ENCODE measurements around the gene SMYD3. TPM values are rescaled to one million over a fixed set of nuclear protein-coding genes. Genes with fewer than 3 reads are reported as not detected.

The SMYD3 gene
- total and polyA plus RNA-seq, 9 of the 15 experiments (the other 6 are each of a cell fraction or from before 2014, with no cell fraction given) = 128 to 440 (median 197) TPM

DNA sequence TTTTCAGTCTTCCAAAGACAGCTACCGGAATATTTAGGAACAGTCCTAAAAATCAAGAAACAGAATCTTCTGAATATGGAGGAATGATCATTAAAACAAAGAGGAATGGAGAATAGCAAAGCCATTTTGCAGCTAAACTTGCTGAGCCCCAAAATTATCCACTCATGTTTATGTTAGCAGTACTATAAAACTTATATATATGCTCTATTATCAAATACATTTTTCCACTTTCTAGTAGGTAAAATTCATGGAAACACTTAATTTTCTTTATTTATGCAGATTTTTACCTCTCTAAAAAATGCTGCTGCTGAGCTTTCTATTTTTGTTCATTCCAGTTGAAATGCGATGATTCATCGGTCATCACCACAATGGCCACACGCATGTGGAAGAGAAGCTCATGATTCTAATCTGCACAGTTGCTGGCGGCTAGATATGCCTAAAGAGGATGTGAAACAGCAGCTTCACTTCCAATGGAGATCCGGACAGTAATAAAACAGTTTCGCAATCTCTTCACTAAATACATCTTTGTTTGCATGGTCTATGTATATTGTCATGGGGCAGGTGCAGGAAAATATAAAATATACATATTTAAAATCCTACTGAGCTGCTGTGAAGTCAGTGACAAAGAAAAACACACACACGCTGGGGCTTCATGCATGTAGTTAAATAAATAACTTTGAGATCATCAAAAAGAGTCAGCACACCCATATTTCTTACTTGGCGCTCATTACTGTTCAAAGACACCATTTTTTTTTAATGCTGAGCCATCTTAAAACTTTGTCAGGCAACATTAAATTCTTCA lies 292.2 kb downstream of the SMYD3 start (continued):
- TF ChIP-seq ETV6 (IDR thresholded peaks at IDR 0.05; ENCODE audit: borderline replicate concordance in 1 of 2, low read depth in 2 of 2, low read length in 1 of 2) = peak in 1 of 2 experiments; percentile 74; a peak in 2 of 4 replicates
- TF ChIP-seq ETV6 (CRISPR knock-in tag; IDR thresholded peaks at IDR 0.05; ENCODE audit: borderline replicate concordance) = no peak
- TF ChIP-seq, protein P1, sequence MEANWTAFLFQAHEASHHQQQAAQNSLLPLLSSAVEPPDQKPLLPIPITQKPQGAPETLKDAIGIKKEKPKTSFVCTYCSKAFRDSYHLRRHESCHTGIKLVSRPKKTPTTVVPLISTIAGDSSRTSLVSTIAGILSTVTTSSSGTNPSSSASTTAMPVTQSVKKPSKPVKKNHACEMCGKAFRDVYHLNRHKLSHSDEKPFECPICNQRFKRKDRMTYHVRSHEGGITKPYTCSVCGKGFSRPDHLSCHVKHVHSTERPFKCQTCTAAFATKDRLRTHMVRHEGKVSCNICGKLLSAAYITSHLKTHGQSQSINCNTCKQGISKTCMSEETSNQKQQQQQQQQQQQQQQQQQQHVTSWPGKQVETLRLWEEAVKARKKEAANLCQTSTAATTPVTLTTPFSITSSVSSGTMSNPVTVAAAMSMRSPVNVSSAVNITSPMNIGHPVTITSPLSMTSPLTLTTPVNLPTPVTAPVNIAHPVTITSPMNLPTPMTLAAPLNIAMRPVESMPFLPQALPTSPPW (CRISPR knock-in tag; IDR thresholded peaks at IDR 0.05) = peak; percentile 63
- peak; percentile 84; the same call in 1 of the 2 replicates for TF ChIP-seq ZNF174 (CRISPR knock-in tag; IDR thresholded peaks at IDR 0.05)
- no peak for TF ChIP-seq ZNF696 (CRISPR knock-in tag; conservative IDR thresholded peaks at IDR 0.05)
- TF ChIP-seq, protein P2, sequence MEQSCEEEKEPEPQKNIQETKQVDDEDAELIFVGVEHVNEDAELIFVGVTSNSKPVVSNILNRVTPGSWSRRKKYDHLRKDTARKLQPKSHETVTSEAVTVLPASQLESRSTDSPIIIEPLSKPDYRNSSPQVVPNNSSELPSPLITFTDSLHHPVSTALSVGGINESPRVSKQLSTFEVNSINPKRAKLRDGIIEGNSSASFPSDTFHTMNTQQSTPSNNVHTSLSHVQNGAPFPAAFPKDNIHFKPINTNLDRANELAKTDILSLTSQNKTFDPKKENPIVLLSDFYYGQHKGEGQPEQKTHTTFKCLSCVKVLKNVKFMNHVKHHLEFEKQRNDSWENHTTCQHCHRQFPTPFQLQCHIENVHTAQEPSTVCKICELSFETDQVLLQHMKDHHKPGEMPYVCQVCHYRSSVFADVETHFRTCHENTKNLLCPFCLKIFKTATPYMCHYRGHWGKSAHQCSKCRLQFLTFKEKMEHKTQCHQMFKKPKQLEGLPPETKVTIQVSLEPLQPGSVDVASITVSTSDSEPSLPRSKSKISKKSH (CRISPR knock-in tag; IDR thresholded peaks at IDR 0.05) = no peak
- TF ChIP-seq E2F3 (CRISPR knock-in tag; IDR thresholded peaks at IDR 0.05) = no peak
- peak; percentile 88; the same call in 1 of the 2 replicates for TF ChIP-seq ZNF766 (CRISPR knock-in tag; conservative IDR thresholded peaks at IDR 0.05)
- peak; percentile 74 for TF ChIP-seq L3MBTL2 (IDR thresholded peaks at IDR 0.05)
- no peak; the same call in 1 of the 2 replicates for TF ChIP-seq THRAP3 (IDR thresholded peaks at IDR 0.05; ENCODE audit: borderline replicate concordance)
- TF ChIP-seq MTA2 (IDR thresholded peaks at IDR 0.05; ENCODE audit: low read depth) = peak; percentile 72
- TF ChIP-seq, protein P3, sequence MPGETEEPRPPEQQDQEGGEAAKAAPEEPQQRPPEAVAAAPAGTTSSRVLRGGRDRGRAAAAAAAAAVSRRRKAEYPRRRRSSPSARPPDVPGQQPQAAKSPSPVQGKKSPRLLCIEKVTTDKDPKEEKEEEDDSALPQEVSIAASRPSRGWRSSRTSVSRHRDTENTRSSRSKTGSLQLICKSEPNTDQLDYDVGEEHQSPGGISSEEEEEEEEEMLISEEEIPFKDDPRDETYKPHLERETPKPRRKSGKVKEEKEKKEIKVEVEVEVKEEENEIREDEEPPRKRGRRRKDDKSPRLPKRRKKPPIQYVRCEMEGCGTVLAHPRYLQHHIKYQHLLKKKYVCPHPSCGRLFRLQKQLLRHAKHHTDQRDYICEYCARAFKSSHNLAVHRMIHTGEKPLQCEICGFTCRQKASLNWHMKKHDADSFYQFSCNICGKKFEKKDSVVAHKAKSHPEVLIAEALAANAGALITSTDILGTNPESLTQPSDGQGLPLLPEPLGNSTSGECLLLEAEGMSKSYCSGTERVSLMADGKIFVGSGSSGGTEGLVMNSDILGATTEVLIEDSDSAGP (CRISPR knock-in tag; IDR thresholded peaks at IDR 0.05) = no peak
- peak; percentile 19; the same call in 1 of the 2 replicates for TF ChIP-seq ZKSCAN8 (CRISPR knock-in tag; IDR thresholded peaks at IDR 0.05)
- peak; percentile 89 for TF ChIP-seq SMAD3 (CRISPR knock-in tag; conservative IDR thresholded peaks at IDR 0.05)
- TF ChIP-seq HDAC1 (IDR thresholded peaks at IDR 0.05) = peak in 1 of 2 experiments; percentile 70; a peak in 2 of 4 replicates
- TF ChIP-seq GTF2A2 (tag; IDR thresholded peaks at IDR 0.05) = no peak
- TF ChIP-seq ELF1 (tag; IDR thresholded peaks at IDR 0.05) = no peak
- no peak for TF ChIP-seq SP1 (CRISPR knock-in tag; IDR thresholded peaks at IDR 0.05)
- TF ChIP-seq, protein P4, sequence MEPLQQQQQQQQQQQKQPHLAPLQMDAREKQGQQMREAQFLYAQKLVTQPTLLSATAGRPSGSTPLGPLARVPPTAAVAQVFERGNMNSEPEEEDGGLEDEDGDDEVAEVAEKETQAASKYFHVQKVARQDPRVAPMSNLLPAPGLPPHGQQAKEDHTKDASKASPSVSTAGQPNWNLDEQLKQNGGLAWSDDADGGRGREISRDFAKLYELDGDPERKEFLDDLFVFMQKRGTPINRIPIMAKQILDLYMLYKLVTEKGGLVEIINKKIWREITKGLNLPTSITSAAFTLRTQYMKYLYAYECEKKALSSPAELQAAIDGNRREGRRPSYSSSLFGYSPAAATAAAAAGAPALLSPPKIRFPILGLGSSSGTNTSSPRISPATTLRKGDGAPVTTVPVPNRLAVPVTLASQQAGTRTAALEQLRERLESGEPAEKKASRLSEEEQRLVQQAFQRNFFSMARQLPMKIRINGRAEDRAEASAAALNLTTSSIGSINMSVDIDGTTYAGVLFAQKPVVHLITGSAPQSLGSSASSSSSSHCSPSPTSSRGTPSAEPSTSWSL (CRISPR knock-in tag; IDR thresholded peaks at IDR 0.05; ENCODE audit: borderline replicate concordance) = no peak
- TF ChIP-seq PTBP1 (IDR thresholded peaks at IDR 0.05; ENCODE audit: low read depth, low read length) = no peak
- peak; percentile 48 for TF ChIP-seq CCNT2 (IDR thresholded peaks at IDR 0.05; ENCODE audit: borderline replicate concordance, extremely low read depth, insufficient read length, low read depth, low read length)
- TF ChIP-seq BRCA1 (IDR thresholded peaks at IDR 0.05) = no peak
- no peak for TF ChIP-seq BRCA1 (CRISPR knock-in tag; IDR thresholded peaks at IDR 0.05)

All from K562 (cell line).